HG03097 (cell line): ENCODE measurements around the gene GRK6.

ENCODE experiments used
- ATAC-seq: cut with Tn5 transposase; IDR thresholded peaks from one replicate; pipeline ENCODE4 v1.9.1; 2021; ENCODE audit not compliant: unreplicated experiment, low FRiP score

GRK6 gene

GRCh38 chr5:177468329-177468684 lies 41.8 kb downstream of the GRK6 start:
- no peak for ATAC-seq

- no peak for ATAC-seq
These were observed 42.5 kb downstream of the GRK6 start for GRCh38 chr5:177468685-177469628.

GRCh38 chr5:177469750-177470525 lies 43.5 kb downstream of the GRK6 start:
- ATAC-seq: no peak

- no peak for ATAC-seq
These were observed 44.5 kb downstream of the GRK6 start for GRCh38 chr5:177470759-177471536.

GRCh38 chr5:177471610-177472356 lies 45.3 kb downstream of the GRK6 start:
- ATAC-seq: no peak

- ATAC-seq: no peak
These were observed 46.3 kb downstream of the GRK6 start for GRCh38 chr5:177472460-177473442.

GRCh38 chr5:177473443-177474001 lies 47.0 kb downstream of the GRK6 start, which contains the start of gene DBN1:
DBN1 (minus strand) TSS chr5:177473634; CDS start chr5:177473521, 113 bp downstream.
- no peak for ATAC-seq

GRCh38 chr5:177474002-177474476 lies 47.6 kb downstream of the GRK6 start:
- no peak for ATAC-seq

GRCh38 chr5:177474846-177475562 lies 48.5 kb downstream of the GRK6 start:
- no peak for ATAC-seq

- no peak for ATAC-seq
These were observed 49.3 kb downstream of the GRK6 start for GRCh38 chr5:177475563-177476427.

GRCh38 chr5:177476531-177477233 lies 50.2 kb downstream of the GRK6 start:
- ATAC-seq: no peak

- ATAC-seq: no peak
These were observed 51.4 kb downstream of the GRK6 start for GRCh38 chr5:177477701-177478477.

- ATAC-seq: no peak
These were observed 52.5 kb downstream of the GRK6 start for GRCh38 chr5:177478711-177479646.

GRCh38 chr5:177479774-177480173 lies 53.3 kb downstream of the GRK6 start:
- no peak for ATAC-seq
